ENCODE measurements around the gene IGSF9B.
"Not testable (repeated sequence)": the region's sequence is repeated elsewhere in the genome, so short reads cannot be mapped to it uniquely, and the experiment has no call there.

Gene IGSF9B, protein sequence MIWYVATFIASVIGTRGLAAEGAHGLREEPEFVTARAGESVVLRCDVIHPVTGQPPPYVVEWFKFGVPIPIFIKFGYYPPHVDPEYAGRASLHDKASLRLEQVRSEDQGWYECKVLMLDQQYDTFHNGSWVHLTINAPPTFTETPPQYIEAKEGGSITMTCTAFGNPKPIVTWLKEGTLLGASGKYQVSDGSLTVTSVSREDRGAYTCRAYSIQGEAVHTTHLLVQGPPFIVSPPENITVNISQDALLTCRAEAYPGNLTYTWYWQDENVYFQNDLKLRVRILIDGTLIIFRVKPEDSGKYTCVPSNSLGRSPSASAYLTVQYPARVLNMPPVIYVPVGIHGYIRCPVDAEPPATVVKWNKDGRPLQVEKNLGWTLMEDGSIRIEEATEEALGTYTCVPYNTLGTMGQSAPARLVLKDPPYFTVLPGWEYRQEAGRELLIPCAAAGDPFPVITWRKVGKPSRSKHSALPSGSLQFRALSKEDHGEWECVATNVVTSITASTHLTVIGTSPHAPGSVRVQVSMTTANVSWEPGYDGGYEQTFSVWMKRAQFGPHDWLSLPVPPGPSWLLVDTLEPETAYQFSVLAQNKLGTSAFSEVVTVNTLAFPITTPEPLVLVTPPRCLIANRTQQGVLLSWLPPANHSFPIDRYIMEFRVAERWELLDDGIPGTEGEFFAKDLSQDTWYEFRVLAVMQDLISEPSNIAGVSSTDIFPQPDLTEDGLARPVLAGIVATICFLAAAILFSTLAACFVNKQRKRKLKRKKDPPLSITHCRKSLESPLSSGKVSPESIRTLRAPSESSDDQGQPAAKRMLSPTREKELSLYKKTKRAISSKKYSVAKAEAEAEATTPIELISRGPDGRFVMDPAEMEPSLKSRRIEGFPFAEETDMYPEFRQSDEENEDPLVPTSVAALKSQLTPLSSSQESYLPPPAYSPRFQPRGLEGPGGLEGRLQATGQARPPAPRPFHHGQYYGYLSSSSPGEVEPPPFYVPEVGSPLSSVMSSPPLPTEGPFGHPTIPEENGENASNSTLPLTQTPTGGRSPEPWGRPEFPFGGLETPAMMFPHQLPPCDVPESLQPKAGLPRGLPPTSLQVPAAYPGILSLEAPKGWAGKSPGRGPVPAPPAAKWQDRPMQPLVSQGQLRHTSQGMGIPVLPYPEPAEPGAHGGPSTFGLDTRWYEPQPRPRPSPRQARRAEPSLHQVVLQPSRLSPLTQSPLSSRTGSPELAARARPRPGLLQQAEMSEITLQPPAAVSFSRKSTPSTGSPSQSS (N-terminal part only)

GRCh38 chr11:133956650-133957633 lies at the start of gene IGSF9B:
Gene IGSF9B, minus strand, starts transcription at chr11:133956968. Its CDS starts 214 bp downstream, at chr11:133956754.
- peak; percentile 70 for DNase-seq

DNA sequence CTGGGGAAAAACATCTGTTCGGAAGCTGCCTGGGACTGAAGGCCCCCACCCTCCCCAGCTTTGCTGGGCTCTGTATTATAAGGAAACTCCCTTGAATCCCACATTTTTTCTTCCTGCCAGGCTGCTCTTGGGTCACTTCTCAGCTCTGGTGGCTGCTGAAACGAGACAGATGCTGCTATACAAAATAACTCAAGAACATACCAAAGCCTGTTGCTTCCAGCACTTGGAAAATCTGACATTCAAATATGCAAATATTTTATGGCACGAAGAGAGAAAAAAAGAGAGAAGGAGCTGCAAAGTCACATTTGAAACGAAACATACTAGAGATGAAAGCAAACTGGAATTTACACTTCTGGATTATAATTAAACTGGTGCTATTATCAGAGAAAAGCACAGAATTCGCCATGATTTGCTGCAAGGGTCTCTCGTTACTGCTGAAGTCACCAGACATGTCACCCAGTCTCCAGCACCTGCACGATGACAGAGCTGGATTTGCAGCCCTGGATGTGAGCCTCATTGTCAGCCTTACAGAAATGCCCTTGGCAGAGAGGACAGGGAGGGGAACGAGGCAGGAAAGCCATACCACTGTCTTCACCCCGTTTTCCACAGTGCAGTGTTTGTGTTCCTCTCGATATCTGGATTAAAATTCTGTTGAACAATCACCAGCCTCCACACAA lies 47.9 kb upstream of the IGSF9B start:
- no peak for DNase-seq

DNA sequence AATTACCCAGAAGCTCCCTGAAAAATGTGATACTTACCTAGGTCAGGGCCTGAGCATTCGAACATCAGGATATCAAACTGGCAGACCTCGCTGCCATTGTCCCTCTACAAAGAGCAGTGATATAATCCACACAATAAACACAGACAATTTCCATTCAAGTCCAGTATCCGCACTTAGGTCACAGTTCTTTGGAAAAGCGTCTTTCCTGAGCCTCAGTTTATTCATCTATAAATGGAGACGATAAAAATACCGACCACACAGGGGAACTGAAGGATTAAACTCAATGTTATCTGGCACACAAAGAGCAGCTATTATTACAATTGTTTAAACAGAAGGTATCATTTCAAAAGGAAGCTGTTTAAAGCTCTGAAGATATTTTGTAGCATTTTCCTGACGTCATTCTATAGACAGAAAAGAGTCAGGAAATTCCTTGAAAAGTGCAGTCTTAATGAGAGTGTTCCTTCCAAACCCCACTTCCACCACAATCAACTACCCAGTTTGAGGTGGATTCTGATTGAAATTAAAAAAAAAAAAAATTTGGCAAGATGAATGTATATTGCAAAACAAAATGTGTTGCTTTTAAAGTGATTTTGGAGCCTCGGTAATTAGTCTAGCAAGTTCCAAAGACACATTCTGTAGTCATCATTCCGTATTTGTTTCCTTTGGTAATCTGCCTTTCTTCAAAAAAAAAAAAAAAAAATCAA lies 47.2 kb upstream of the IGSF9B start:
- DNase-seq, result no peak

- DNase-seq, result not testable (repeated sequence)
These were observed 46.1 kb upstream of the IGSF9B start for GRCh38 chr11:134002819-134003218.

DNA sequence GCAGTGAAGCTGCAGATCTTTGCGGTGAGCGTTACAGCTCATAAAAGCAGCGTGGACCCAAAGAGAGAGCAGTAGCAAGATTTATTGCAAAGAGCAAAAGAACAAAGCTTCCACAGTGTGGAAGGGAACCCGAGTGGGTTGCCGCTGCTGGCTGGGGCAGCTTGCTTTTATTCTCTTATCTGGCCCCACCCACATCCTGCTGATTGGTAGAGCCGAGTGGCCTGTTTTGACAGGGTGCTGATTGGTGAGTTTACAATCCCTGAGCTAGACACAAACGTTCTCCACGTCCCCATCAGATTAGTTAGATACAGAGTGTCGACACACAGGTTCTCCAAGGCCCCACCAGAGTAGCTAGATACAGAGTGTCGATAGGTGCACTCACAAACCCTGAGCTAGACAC lies 45.6 kb upstream of the IGSF9B start:
- DNase-seq, result not testable (repeated sequence)

- no peak for DNase-seq
These were observed 44.8 kb upstream of the IGSF9B start for GRCh38 chr11:134001596-134001995.

DNA sequence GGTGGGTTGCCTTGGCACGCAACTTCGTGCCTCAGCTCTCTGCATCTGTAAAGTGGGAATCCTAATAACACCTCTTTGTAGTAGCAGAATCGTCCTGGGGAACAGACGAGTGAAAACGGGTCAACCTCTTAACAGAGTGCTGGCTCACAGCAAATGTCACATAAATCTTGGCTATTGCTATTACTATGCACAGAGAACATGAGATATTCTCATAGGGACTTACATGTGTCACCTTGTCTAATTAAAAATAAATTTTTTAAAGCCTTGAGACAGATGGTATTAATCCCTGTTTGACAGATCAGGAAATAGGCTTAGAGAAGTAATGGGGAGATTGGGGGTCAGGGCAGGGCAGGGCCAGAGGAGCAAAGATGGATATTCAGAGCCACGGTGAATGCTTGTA lies 44.3 kb upstream of the IGSF9B start:
- DNase-seq, result no peak

GRCh38 chr11:133999355-133999754 lies 42.6 kb upstream of the IGSF9B start:
- no peak for DNase-seq

DNA sequence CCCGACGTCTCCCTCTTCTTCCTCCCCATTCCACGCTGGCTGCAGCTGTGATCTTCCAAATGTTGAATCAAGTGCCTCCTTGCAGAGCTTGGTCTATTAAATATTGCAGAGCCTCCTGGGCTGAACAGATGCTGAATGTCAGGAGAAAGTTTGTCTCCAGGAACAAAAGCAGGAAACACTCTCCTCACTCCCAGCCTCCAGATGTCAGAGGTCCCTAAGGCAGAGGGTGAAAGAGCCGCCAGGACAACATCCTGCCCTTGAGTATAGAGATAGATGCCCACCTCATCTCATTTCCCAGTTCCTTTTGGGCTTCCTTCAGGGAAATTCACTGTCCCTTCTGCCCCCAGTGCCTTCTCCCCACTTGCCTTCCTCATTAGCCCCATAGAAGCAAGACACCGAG lies 40.8 kb upstream of the IGSF9B start:
- DNase-seq, result no peak

DNA sequence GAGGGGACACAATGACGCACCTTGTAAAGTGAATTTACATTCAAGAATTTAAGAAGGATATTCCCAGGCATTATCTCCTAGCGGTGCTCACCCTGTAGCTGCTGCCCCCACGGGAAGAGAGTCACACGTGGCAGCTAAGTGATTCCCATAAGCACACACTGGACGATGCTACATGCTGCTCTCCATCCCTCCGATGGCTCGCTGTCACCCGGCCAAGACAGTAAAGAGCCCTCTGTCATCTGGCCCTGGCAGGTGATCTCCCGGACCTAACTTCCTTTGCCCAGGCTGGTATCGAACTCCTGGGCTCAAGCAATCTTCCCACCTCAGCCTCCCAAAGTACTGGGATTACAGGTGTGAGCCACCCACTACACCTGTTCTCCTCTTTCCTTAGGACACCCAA lies 39.9 kb upstream of the IGSF9B start:
- DNase-seq, result no peak

- DNase-seq, result no peak
These were observed 38.3 kb upstream of the IGSF9B start for GRCh38 chr11:133995066-133995465.

GRCh38 chr11:133993921-133994320 lies 37.2 kb upstream of the IGSF9B start:
- DNase-seq, result no peak

DNA sequence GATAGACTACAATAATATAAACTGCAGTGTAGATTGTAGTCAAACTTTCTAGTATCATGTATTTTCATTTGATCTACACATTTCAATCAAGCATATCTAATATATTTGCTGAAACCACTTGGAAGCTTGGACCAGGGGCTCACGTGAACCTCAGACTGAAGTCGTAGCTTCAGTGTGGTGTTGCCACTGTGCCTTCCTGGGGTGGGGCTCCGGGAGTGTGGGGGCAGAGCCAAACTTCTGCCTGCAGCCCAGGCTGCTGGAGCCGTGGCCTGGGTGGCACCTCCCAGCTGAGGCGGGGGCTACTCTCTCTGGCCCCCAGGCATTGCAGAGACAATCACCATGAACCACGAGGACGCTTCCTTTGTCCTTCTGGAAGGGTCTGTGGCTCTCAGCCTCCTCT lies 36.3 kb upstream of the IGSF9B start:
- no peak for DNase-seq

- no peak for DNase-seq
These were observed 35.4 kb upstream of the IGSF9B start for GRCh38 chr11:133992121-133992520.

- no peak for DNase-seq
These were observed 34.3 kb upstream of the IGSF9B start for GRCh38 chr11:133991101-133991500.

DNA sequence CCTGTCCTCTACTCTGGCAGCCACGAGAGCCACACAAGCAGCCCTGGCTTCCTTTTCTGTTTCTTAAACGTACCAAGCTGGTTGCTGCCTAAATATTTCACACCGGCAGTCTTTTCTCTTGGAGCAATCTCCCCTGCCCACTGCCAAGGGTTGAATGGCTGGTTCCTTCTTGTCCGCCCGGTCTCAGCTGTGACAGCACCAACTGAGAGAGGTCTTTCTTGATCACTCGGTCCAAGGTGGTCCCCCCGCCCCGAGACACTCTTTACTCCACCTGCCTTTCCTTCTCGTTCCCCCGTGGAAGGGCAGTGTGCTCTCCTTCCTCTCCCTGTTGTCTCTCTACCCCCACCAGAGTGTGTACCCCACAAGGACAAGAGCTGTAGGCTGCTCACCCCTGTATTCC lies 33.7 kb upstream of the IGSF9B start:
- DNase-seq, result no peak

GRCh38 chr11:133988686-133989410 lies 32.1 kb upstream of the IGSF9B start:
- no peak for DNase-seq

DNA sequence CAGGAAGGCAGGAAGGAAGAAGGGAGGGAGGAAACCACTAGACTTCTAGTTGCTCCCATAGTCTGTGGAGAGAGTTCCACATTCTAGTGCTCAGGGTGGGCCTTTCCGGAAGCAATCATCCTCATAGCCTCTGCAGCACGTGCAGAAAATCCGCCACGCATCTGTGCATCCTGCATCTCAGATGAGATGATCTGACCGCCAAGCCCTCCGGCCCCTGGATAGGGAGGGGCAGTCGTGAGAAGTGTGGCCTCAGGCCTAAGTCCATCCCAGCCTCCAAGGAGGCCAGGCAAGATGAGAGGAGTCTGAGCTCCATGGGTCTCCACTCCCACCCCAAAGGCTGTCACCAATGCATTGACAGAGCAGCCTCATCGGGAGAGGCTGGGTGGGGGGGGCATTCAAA lies 30.4 kb upstream of the IGSF9B start:
- DNase-seq, result no peak

DNA sequence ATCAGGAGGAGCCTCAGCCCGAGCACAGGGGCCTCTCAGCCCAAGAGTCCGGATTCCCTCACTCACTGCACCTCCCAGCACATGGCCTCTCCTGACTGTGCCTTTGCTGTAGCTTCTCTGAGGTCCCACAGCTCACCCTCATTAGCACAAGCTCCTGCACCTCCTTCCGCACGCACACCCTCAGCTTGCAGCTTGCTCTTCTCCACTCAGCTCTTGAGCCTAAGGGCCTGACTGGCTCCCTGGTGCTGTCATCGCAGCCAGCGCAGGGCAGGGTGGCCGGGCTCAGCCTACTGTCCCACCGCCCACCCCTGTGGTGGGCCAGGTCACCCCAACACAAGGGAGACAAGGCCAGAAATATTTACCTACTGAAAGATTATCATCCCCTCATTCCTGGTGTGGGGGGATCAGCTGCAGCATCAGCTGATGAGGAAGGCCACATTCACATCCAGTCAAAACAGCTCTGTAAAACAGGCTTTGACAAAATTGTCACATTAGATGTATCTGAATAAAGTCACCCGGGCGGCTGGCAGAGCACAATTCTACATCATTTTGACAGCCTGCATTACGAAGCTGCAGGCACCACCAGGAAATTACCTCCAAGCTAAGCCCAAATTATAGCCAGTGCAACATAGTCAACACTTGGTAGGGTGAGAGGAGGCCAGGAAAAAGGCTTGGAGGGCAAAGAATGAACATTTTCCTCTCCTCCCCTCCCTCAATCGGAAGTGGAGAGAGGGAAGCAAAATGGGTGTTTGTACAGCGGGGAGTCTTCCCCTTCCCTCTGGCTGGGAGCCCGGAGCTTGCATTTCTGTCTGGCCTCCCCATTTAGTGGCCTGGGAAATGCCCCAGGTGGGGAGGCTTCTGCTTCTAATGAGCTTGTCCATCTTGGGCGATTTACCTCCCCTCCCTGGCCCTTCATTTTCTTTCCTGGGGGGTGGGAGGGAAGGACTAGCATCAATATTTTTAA lies 29.5 kb upstream of the IGSF9B start:
- DNase-seq, result no peak
